Ectodermal cell (in vitro differentiated cells): Measurements from ENCODE around the gene RCOR1.
"Not testable (repeated sequence)": the region's sequence is repeated elsewhere in the genome, so short reads cannot be mapped to it uniquely, and the experiment has no call there.

Experiments used
- H3K27ac ChIP-seq: 2 replicates; pipeline ENCODE4 v1.7.0; 2013; ENCODE audit warnings: mild to moderate bottlenecking, low read depth, low read length; ENCODE audit not compliant: insufficient read depth, poor library complexity, severe bottlenecking
- H3K27me3 ChIP-seq: 2 replicates; pipeline ENCODE4 v1.7.0; 2013; ENCODE audit warnings: mild to moderate bottlenecking, low read length; ENCODE audit not compliant: insufficient read depth, control insufficient read depth, poor library complexity, severe bottlenecking
- H3K36me3 ChIP-seq: one replicate; pipeline ENCODE4 v1.7.0; 2013; ENCODE audit warnings: low read length; ENCODE audit not compliant: control insufficient read depth, insufficient read depth
- H3K4me1 ChIP-seq: one replicate; pipeline ENCODE4 v1.7.0; 2013; ENCODE audit warnings: low read length; ENCODE audit not compliant: control insufficient read depth, insufficient read depth
- H3K4me3 ChIP-seq: 2 replicates; pipeline ENCODE4 v1.7.0; 2013; ENCODE audit warnings: low read depth, low read length, control low read depth; ENCODE audit not compliant: insufficient read depth
- H3K9me3 ChIP-seq: 2 replicates; pipeline ENCODE4 v1.7.0; 2013; ENCODE audit warnings: mild to moderate bottlenecking, low read length, moderate library complexity; ENCODE audit not compliant: control insufficient read depth
- WGBS, 2 experiments: methylation state at CpG; one replicate each; pipeline ENCODE4 v1.1.7; 2013; ENCODE audit warnings: missing lambda C conversion rate in 2 of 2; 5-methylcytosine and 5-hydroxymethylcytosine counted together

RCOR1 gene

GRCh38 chr14:102571478-102572042 is 20.9 kb upstream of the RCOR1 start:
- H3K4me3 ChIP-seq, result no peak overlapping the region
- no peak overlapping the region for H3K27ac ChIP-seq
- H3K4me1 ChIP-seq, result no peaks in the 10 kb centered on the region
- H3K9me3 ChIP-seq, result no peaks in the 10 kb centered on the region
- H3K36me3 ChIP-seq, result no peaks in the 10 kb centered on the region
- 90 to 97% methylated on average over 9 to 10 of the region's 10 CpGs for WGBS, 2 experiments
- H3K27me3 ChIP-seq, result no peaks in the 10 kb centered on the region

- H3K27me3 ChIP-seq, result not testable (repeated sequence)
These were observed 19.3 kb upstream of the RCOR1 start for GRCh38 chr14:102573161-102573560.

GRCh38 chr14:102573591-102574046 is 18.8 kb upstream of the RCOR1 start:
- Histone ChIP-seq H3K27me3 (no peaks in the 10 kb centered on the region), H3K36me3 (no peaks in the 10 kb centered on the region), H3K27ac (no peak overlapping the region), H3K4me3 (no peak overlapping the region), H3K4me1 (no peaks in the 10 kb centered on the region), H3K9me3 (no peaks in the 10 kb centered on the region)
- 69 to 73% methylated on average over 8 of the region's 8 CpGs for WGBS, 2 experiments

More at GRCh38 chr14:102573161-102573560, 19.3 kb upstream of the RCOR1 start:
- H3K4me3 ChIP-seq, H3K4me1 ChIP-seq, H3K36me3 ChIP-seq, H3K9me3 ChIP-seq, H3K27ac ChIP-seq: not testable (repeated sequence)
- WGBS, 2 experiments, result 86 to 88% methylated on average over 8 of the region's 8 CpGs

- Histone ChIP-seq H3K9me3 (no peaks in the 10 kb centered on the region), H3K4me3 (no peak overlapping the region), H3K27me3 (no peaks in the 10 kb centered on the region), H3K4me1 (no peaks in the 10 kb centered on the region), H3K36me3 (no peaks in the 10 kb centered on the region), H3K27ac (no peak overlapping the region)
- 68 to 69% methylated on average over 19 to 20 of the region's 20 CpGs for WGBS, 2 experiments
These were observed 17.9 kb upstream of the RCOR1 start for GRCh38 chr14:102574281-102575159.

GRCh38 chr14:102575160-102575845 is 17.1 kb upstream of the RCOR1 start:
- H3K36me3 ChIP-seq, result no peaks in the 10 kb centered on the region
- no peak overlapping the region for H3K27ac ChIP-seq
- 86 to 88% methylated on average over 14 to 15 of the region's 15 CpGs for WGBS, 2 experiments
- no peak overlapping the region for H3K4me3 ChIP-seq
- H3K4me1 ChIP-seq, result no peaks in the 10 kb centered on the region
- H3K9me3 ChIP-seq, result no peaks in the 10 kb centered on the region
- no peaks in the 10 kb centered on the region for H3K27me3 ChIP-seq

- H3K27ac ChIP-seq, H3K4me1 ChIP-seq, H3K9me3 ChIP-seq, H3K4me3 ChIP-seq, H3K36me3 ChIP-seq, H3K27me3 ChIP-seq: not testable (repeated sequence)
- WGBS, 2 experiments, result 88 to 95% methylated on average over 8 of the region's 8 CpGs
These were observed 16.5 kb upstream of the RCOR1 start for GRCh38 chr14:102575846-102576428.

GRCh38 chr14:102578821-102579220 is 13.6 kb upstream of the RCOR1 start:
- Histone ChIP-seq H3K36me3 (no peaks in the 10 kb centered on the region), H3K27ac (no peak overlapping the region)
- WGBS, 2 experiments, result 87 to 89% methylated on average over 7 of the region's 7 CpGs

GRCh38 chr14:102579696-102580549 is 12.5 kb upstream of the RCOR1 start:
- Histone ChIP-seq H3K27ac (no peak overlapping the region), H3K4me3 (no peak overlapping the region)
- WGBS, 2 experiments, result 90% methylated on average over 19 of the region's 19 CpGs

More at GRCh38 chr14:102578821-102579220, 13.6 kb upstream of the RCOR1 start:
- Histone ChIP-seq H3K9me3 (no peaks in the 10 kb centered on the region), H3K4me1 (no peaks in the 10 kb centered on the region), H3K4me3 (no peak overlapping the region), H3K27me3 (no peaks in the 10 kb centered on the region)

GRCh38 chr14:102580550-102581110 is 11.8 kb upstream of the RCOR1 start:
- no peak overlapping the region for H3K27ac ChIP-seq
- no peaks in the 10 kb centered on the region for H3K36me3 ChIP-seq
- H3K4me1 ChIP-seq, result peaks cover 7% of the 10 kb centered on the region
- no peaks in the 10 kb centered on the region for H3K9me3 ChIP-seq
- no peak overlapping the region for H3K4me3 ChIP-seq
- WGBS, 2 experiments, result 86 to 92% methylated on average over 10 of the region's 10 CpGs
- H3K27me3 ChIP-seq, result no peaks in the 10 kb centered on the region

More at GRCh38 chr14:102579696-102580549, 12.5 kb upstream of the RCOR1 start:
- H3K9me3 ChIP-seq, result no peaks in the 10 kb centered on the region
- no peaks in the 10 kb centered on the region for H3K36me3 ChIP-seq
- peaks cover 2% of the 10 kb centered on the region for H3K4me1 ChIP-seq
- H3K27me3 ChIP-seq, result no peaks in the 10 kb centered on the region
